Loucy (cell line): ENCODE measurements around the gene FNDC8.

Source experiments
- H2AFZ ChIP-seq: fragments of 200-600 bp; sonication (generic); 2 replicates; pipeline ENCODE4 v1.6.0; 2016; ENCODE audit warnings: antibody characterized with exemption, mild to moderate bottlenecking, low read length, moderate library complexity
- H3F3A ChIP-seq: fragments of 200-600 bp; 2 replicates; pipeline ENCODE4 v1.6.0; 2016; ENCODE audit warnings: antibody characterized with exemption, low read depth, mild to moderate bottlenecking
- H3K27me3 ChIP-seq: fragments of 200-600 bp; sonication (generic); 2 replicates; pipeline ENCODE4 v1.6.1; 2014; ENCODE audit warnings: low read length, mild to moderate bottlenecking; ENCODE audit not compliant: insufficient read depth, poor library complexity, severe bottlenecking
- H3K36me3 ChIP-seq: fragments of 200-600 bp; sonication (generic); 2 replicates; pipeline ENCODE4 v1.6.1; 2016; ENCODE audit warnings: low read length; ENCODE audit not compliant: insufficient read depth
- H3K4me1 ChIP-seq: fragments of 200-600 bp; sonication (generic); 2 replicates; pipeline ENCODE4 v1.5.1; 2014; ENCODE audit warnings: low read length, mild to moderate bottlenecking; ENCODE audit not compliant: insufficient read depth, poor library complexity, severe bottlenecking
- H3K4me2 ChIP-seq: fragments of 200-600 bp; sonication (generic); 2 replicates; pipeline ENCODE4 v1.6.0; 2014; ENCODE audit warnings: antibody characterized with exemption, low read length, low read depth, mild to moderate bottlenecking; ENCODE audit not compliant: poor library complexity, severe bottlenecking
- H3K4me3 ChIP-seq: fragments of 200-600 bp; sonication (generic); 2 replicates; pipeline ENCODE4 v1.5.1; 2014; ENCODE audit warnings: low read length, mild to moderate bottlenecking, mixed read lengths; ENCODE audit not compliant: poor library complexity, severe bottlenecking
- H3K79me2 ChIP-seq: fragments of 200-600 bp; sonication (generic); 2 replicates; pipeline ENCODE4 v1.6.1; 2014; ENCODE audit warnings: low read length; ENCODE audit not compliant: insufficient read depth
- H3K9ac ChIP-seq: fragments of 200-600 bp; sonication (generic); 2 replicates; pipeline ENCODE4 v1.6.0; 2014; ENCODE audit warnings: mild to moderate bottlenecking, low read depth, low read length, moderate library complexity; ENCODE audit not compliant: poor library complexity, severe bottlenecking
- H3K9me2 ChIP-seq: fragments of 200-600 bp; sonication (generic); replicated peaks from 2 replicates; pipeline ENCODE4 v1.6.1; 2016; ENCODE audit warnings: low read depth, low read length, mixed read lengths
- H3K9me3 ChIP-seq: fragments of 200-600 bp; sonication (generic); 2 replicates; pipeline ENCODE4 v1.6.1; 2014; ENCODE audit warnings: mild to moderate bottlenecking, antibody characterized with exemption, low read length, low read depth; ENCODE audit not compliant: insufficient read depth
- H4K20me1 ChIP-seq: fragments of 200-600 bp; sonication (generic); 2 replicates; pipeline ENCODE4 v1.6.0; 2014; ENCODE audit warnings: antibody characterized with exemption, low read length, mild to moderate bottlenecking; ENCODE audit not compliant: insufficient read depth, poor library complexity, severe bottlenecking
- CTCF ChIP-seq: fragments of 200-600 bp; sonication (generic); conservative IDR thresholded peaks from 2 replicates; pipeline ENCODE4 v1.5.1; 2014; ENCODE audit warnings: mild to moderate bottlenecking, antibody characterized with exemption, low read length
- EZH2phosphoT487 ChIP-seq: fragments of 200-600 bp; IDR thresholded peaks from 2 replicates; pipeline ENCODE4 v1.6.1; 2018; ENCODE audit warnings: antibody characterized with exemption, mild to moderate bottlenecking, moderate library complexity, borderline replicate concordance

Gene FNDC8

DNA sequence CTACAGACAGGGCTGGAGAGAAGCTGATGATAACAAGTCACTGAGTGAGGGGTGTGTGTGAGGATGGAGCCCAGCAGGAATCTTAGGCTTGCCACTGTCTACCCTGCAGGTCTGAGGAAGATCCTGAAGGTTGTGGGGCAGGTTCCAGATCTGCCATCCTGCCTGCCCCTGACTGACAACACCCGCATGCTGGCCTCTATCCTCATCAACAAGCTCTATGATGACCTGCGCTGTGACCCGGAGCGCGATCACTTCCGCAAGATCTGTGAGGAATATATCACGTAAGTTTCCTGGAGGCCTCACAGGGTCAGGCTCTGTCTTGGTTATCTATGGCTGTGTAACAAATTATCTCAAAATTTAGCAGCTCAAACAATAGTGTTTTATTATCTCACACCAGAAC, 42.5 kb downstream of the FNDC8 start:
- no peak overlapping the region for H3K9ac ChIP-seq
- no peaks in the 10 kb centered on the region for H3K9me2 ChIP-seq
- no peaks in the 10 kb centered on the region for H3F3A ChIP-seq
- no peaks in the 10 kb centered on the region for H3K27me3 ChIP-seq
- H3K4me1 ChIP-seq = peaks cover 22% of the 10 kb centered on the region
- no peaks in the 10 kb centered on the region for H3K36me3 ChIP-seq
- H2AFZ ChIP-seq = no peak overlapping the region
- no peak overlapping the region for H3K4me3 ChIP-seq
- no peaks in the 10 kb centered on the region for H3K9me3 ChIP-seq
- TF ChIP-seq EZH2phosphoT487 = no peak
- TF ChIP-seq CTCF = no peak
- no peak overlapping the region for H3K4me2 ChIP-seq
- H3K79me2 ChIP-seq = no peaks in the 10 kb centered on the region
- H4K20me1 ChIP-seq = no peaks in the 10 kb centered on the region

GRCh38 chr17:35164716-35165115, 43.3 kb downstream of the FNDC8 start:
- no peaks in the 10 kb centered on the region for H3K9me3 ChIP-seq
- H3K79me2 ChIP-seq = no peaks in the 10 kb centered on the region
- no peak overlapping the region for H3K4me2 ChIP-seq
- TF ChIP-seq CTCF (no peak), EZH2phosphoT487 (no peak)
- no peak overlapping the region for H3K9ac ChIP-seq
- no peak overlapping the region for H2AFZ ChIP-seq
- no peak overlapping the region for H3K4me3 ChIP-seq
- no peaks in the 10 kb centered on the region for H4K20me1 ChIP-seq
- H3K4me1 ChIP-seq = peaks cover 22% of the 10 kb centered on the region
- no peaks in the 10 kb centered on the region for H3K36me3 ChIP-seq
- no peaks in the 10 kb centered on the region for H3F3A ChIP-seq
- no peaks in the 10 kb centered on the region for H3K27me3 ChIP-seq
- H3K9me2 ChIP-seq = no peaks in the 10 kb centered on the region

- H3K4me3 ChIP-seq = no peak overlapping the region
- no peaks in the 10 kb centered on the region for H3K79me2 ChIP-seq
- H3F3A ChIP-seq = no peaks in the 10 kb centered on the region
- H3K9ac ChIP-seq = no peak overlapping the region
- peaks cover 6% of the 10 kb centered on the region for H3K4me1 ChIP-seq
- no peak for TF ChIP-seq CTCF
- no peak for TF ChIP-seq EZH2phosphoT487
- no peaks in the 10 kb centered on the region for H3K9me2 ChIP-seq
- H3K4me2 ChIP-seq = no peak overlapping the region
- no peak overlapping the region for H2AFZ ChIP-seq
- H3K9me3 ChIP-seq = no peaks in the 10 kb centered on the region
- H3K27me3 ChIP-seq = no peaks in the 10 kb centered on the region
- no peaks in the 10 kb centered on the region for H3K36me3 ChIP-seq
- no peaks in the 10 kb centered on the region for H4K20me1 ChIP-seq
Observed at GRCh38 chr17:35166526-35166925, 45.1 kb downstream of the FNDC8 start.
